Measurements from ENCODE around the gene TUBB4A. TPM values are rescaled to one million over a fixed set of nuclear protein-coding genes. Genes with fewer than 3 reads are reported as not detected.

TUBB4A gene
- total and polyA plus RNA-seq, 2 experiments from 2014 or later = not detected

GRCh38 chr19:6500837-6501739 is 1.0 kb downstream of the TUBB4A start:
- TF ChIP-seq EZH2phosphoT487 (IDR thresholded peaks at IDR 0.05; ENCODE audit: insufficient read depth, low read depth) = no peak
- no peak for TF ChIP-seq EZH2 (IDR thresholded peaks at IDR 0.05; ENCODE audit: insufficient read depth, poor library complexity, severe bottlenecking)
- no peaks in the 10 kb centered on the region for H3K9me2 ChIP-seq (ENCODE audit: insufficient read depth)
- H4K20me1 ChIP-seq (ENCODE audit: insufficient read depth) = no peaks in the 10 kb centered on the region
- H3K27ac ChIP-seq = no peak overlapping the region
- no peak overlapping the region for H3K9ac ChIP-seq
- H2AFZ ChIP-seq = no peak overlapping the region
- peaks cover 32% of the 10 kb centered on the region for H3K27me3 ChIP-seq (replicated peaks; ENCODE audit: insufficient read depth)
- H3K9me3 ChIP-seq (ENCODE audit: low read depth) = no peaks in the 10 kb centered on the region
- no peaks in the 10 kb centered on the region for H3K36me3 ChIP-seq (ENCODE audit: low read depth)
- H3F3A ChIP-seq (ENCODE audit: insufficient read depth) = no peaks in the 10 kb centered on the region
- in situ Hi-C loops (cut with MboI) = no loop called here
- H3K4me3 ChIP-seq = no peak overlapping the region
- WGBS, 2 experiments (ENCODE audit: low coverage in 1 of 2, low lambda C conversion rate in 2 of 2, missing lambda C conversion rate in 2 of 2) = 60 to 61% methylated on average over 23 to 24 of the region's 24 CpGs
- no peak for DNase-seq
- H3K79me2 ChIP-seq (ENCODE audit: insufficient read depth) = no peaks in the 10 kb centered on the region
- no peak overlapping the region for H3K4me2 ChIP-seq (ENCODE audit: unreplicated experiment)
- H3K4me1 ChIP-seq (ENCODE audit: insufficient read depth) = no peaks in the 10 kb centered on the region

GRCh38 chr19:6499052-6499790 is 2.9 kb downstream of the TUBB4A start:
- Histone ChIP-seq H3K27me3 (replicated peaks; ENCODE audit: insufficient read depth) (peaks cover 32% of the 10 kb centered on the region), H3K79me2 (ENCODE audit: insufficient read depth) (no peaks in the 10 kb centered on the region), H2AFZ (no peak overlapping the region), H3K9me2 (ENCODE audit: insufficient read depth) (no peaks in the 10 kb centered on the region), H3K9ac (no peak overlapping the region), H3K36me3 (ENCODE audit: low read depth) (no peaks in the 10 kb centered on the region), H3K4me2 (ENCODE audit: unreplicated experiment) (no peak overlapping the region), H3K4me3 (no peak overlapping the region), H3K4me1 (ENCODE audit: insufficient read depth) (no peaks in the 10 kb centered on the region), H3F3A (ENCODE audit: insufficient read depth) (no peaks in the 10 kb centered on the region), H4K20me1 (ENCODE audit: insufficient read depth) (no peaks in the 10 kb centered on the region), H3K27ac (no peak overlapping the region), H3K9me3 (ENCODE audit: low read depth) (no peaks in the 10 kb centered on the region)
- whole genome bisulfite sequencing, 2 experiments (ENCODE audit: low coverage in 1 of 2, low lambda C conversion rate in 2 of 2, missing lambda C conversion rate in 2 of 2) = 47 to 49% methylated on average over 17 of the region's 17 CpGs
- DNase-seq = no peak
- in situ Hi-C loops (cut with MboI) = no loop called here
- TF ChIP-seq EZH2phosphoT487 (IDR thresholded peaks at IDR 0.05; ENCODE audit: insufficient read depth, low read depth) (no peak), EZH2 (IDR thresholded peaks at IDR 0.05; ENCODE audit: insufficient read depth, poor library complexity, severe bottlenecking) (no peak)

GRCh38 chr19:6498294-6499036 is 3.6 kb downstream of the TUBB4A start:
- Histone ChIP-seq H3K9me2 (ENCODE audit: insufficient read depth) (no peaks in the 10 kb centered on the region), H3K27ac (no peak overlapping the region), H3K4me2 (ENCODE audit: unreplicated experiment) (no peak overlapping the region), H3K4me3 (no peak overlapping the region), H3K9me3 (ENCODE audit: low read depth) (no peaks in the 10 kb centered on the region), H4K20me1 (ENCODE audit: insufficient read depth) (no peaks in the 10 kb centered on the region), H3K9ac (no peak overlapping the region), H3K27me3 (replicated peaks; ENCODE audit: insufficient read depth) (peaks cover 32% of the 10 kb centered on the region), H3K36me3 (ENCODE audit: low read depth) (no peaks in the 10 kb centered on the region), H3K79me2 (ENCODE audit: insufficient read depth) (no peaks in the 10 kb centered on the region), H2AFZ (no peak overlapping the region), H3K4me1 (ENCODE audit: insufficient read depth) (no peaks in the 10 kb centered on the region), H3F3A (ENCODE audit: insufficient read depth) (no peaks in the 10 kb centered on the region)
- 63 to 67% methylated on average over 7 of the region's 7 CpGs for WGBS, 2 experiments (ENCODE audit: low coverage in 1 of 2, low lambda C conversion rate in 2 of 2, missing lambda C conversion rate in 2 of 2)
- TF ChIP-seq EZH2 (IDR thresholded peaks at IDR 0.05; ENCODE audit: insufficient read depth, poor library complexity, severe bottlenecking) (no peak), EZH2phosphoT487 (IDR thresholded peaks at IDR 0.05; ENCODE audit: insufficient read depth, low read depth) (no peak)
- no peak for DNase-seq
- in situ Hi-C loops (cut with MboI) = no loop called here

GRCh38 chr19:6495947-6496346 is 6.2 kb downstream of the TUBB4A start:
- no peaks in the 10 kb centered on the region for H4K20me1 ChIP-seq (ENCODE audit: insufficient read depth)
- H3K27ac ChIP-seq = no peak overlapping the region
- no peaks in the 10 kb centered on the region for H3K9me3 ChIP-seq (ENCODE audit: low read depth)
- H3K36me3 ChIP-seq (ENCODE audit: low read depth) = no peaks in the 10 kb centered on the region
- DNase-seq = no peak
- TF ChIP-seq EZH2phosphoT487 (IDR thresholded peaks at IDR 0.05; ENCODE audit: insufficient read depth, low read depth) = no peak
- TF ChIP-seq EZH2 (IDR thresholded peaks at IDR 0.05; ENCODE audit: insufficient read depth, poor library complexity, severe bottlenecking) = no peak
- 85 to 88% methylated on average over 15 to 19 of the region's 19 CpGs for WGBS, 2 experiments (ENCODE audit: low coverage in 1 of 2, low lambda C conversion rate in 2 of 2, missing lambda C conversion rate in 2 of 2)
- peaks cover 10% of the 10 kb centered on the region for H3K27me3 ChIP-seq (replicated peaks; ENCODE audit: insufficient read depth)
- no peak overlapping the region for H2AFZ ChIP-seq
- in situ Hi-C loops (cut with MboI) = no loop called here
- no peak overlapping the region for H3K4me3 ChIP-seq
- H3K4me1 ChIP-seq (ENCODE audit: insufficient read depth) = no peaks in the 10 kb centered on the region
- no peak overlapping the region for H3K9ac ChIP-seq
- no peaks in the 10 kb centered on the region for H3F3A ChIP-seq (ENCODE audit: insufficient read depth)
- H3K4me2 ChIP-seq (ENCODE audit: unreplicated experiment) = no peak overlapping the region
- no peaks in the 10 kb centered on the region for H3K9me2 ChIP-seq (ENCODE audit: insufficient read depth)
- no peaks in the 10 kb centered on the region for H3K79me2 ChIP-seq (ENCODE audit: insufficient read depth)

Data from GM23248 (cell line).